ENCODE data around the gene PDIA3.
A peak's percentile ranks its signal among the peaks of the same experiment; 100 is the strongest.
"Not testable (repeated sequence)": the region's sequence is repeated elsewhere in the genome, so short reads cannot be mapped to it uniquely, and the experiment has no call there.

The PDIA3 gene

GRCh38 chr15:43799209-43799944 lies 53.1 kb downstream of the PDIA3 start:
- Histone ChIP-seq H2AFZ (ENCODE audit: low read depth, low read length) (no peak overlapping the region), H3K4me2 (ENCODE audit: low read length) (peak overlapping the region; percentile 86), H3K27me3 (ENCODE audit: low read depth, low read length) (no peaks in the 10 kb centered on the region), H3K27ac (ENCODE audit: low read length) (peak overlapping the region; percentile 59), H3K9ac (ENCODE audit: low read length) (peak overlapping the region; percentile 27; the same call in 1 of the 2 replicates), H3K36me3 (replicated peaks; ENCODE audit: low read depth, low read length) (peaks cover 53% of the 10 kb centered on the region), H3K9me3 (ENCODE audit: insufficient read depth, low read length) (peaks cover 6% of the 10 kb centered on the region; the same call in 1 of the 2 replicates), H3K79me2 (ENCODE audit: low read length) (peaks cover 36% of the 10 kb centered on the region), H3K4me1 (ENCODE audit: low read length) (peaks cover 33% of the 10 kb centered on the region), H3K4me3 (ENCODE audit: low read length) (peak overlapping the region; percentile 90), H4K20me1 (ENCODE audit: insufficient read depth, low read length) (peaks cover 17% of the 10 kb centered on the region; the same call in 1 of the 2 replicates)
- TF ChIP-seq EZH2phosphoT487 (IDR thresholded peaks at IDR 0.05; ENCODE audit: low read depth) (no peak), CTCF (IDR thresholded peaks at IDR 0.05; ENCODE audit: low read depth, low read length) (peak; percentile 39)

- peaks cover 6% of the 10 kb centered on the region; the same call in 1 of the 2 replicates for H3K9me3 ChIP-seq (ENCODE audit: insufficient read depth, low read length)
- no peak within 1 kb of the TSS for H2AFZ ChIP-seq (ENCODE audit: low read depth, low read length)
- H4K20me1 ChIP-seq (ENCODE audit: insufficient read depth, low read length): 0 out of 2 replicates have a peak, but pooled peaks cover 13% of the 10 kb centered on the region
- H3K4me3 ChIP-seq (ENCODE audit: low read length): peak within 1 kb of the TSS; percentile 90
- H3K4me1 ChIP-seq (ENCODE audit: low read length): peaks cover 33% of the 10 kb centered on the region
- peaks cover 53% of the 10 kb centered on the region for H3K36me3 ChIP-seq (replicated peaks; ENCODE audit: low read depth, low read length)
- H3K27ac ChIP-seq (ENCODE audit: low read length): peak within 1 kb of the TSS; percentile 59
- peak within 1 kb of the TSS; percentile 86 for H3K4me2 ChIP-seq (ENCODE audit: low read length)
- H3K79me2 ChIP-seq (ENCODE audit: low read length): peaks cover 30% of the 10 kb centered on the region
- H3K27me3 ChIP-seq (ENCODE audit: low read depth, low read length): no peaks in the 10 kb centered on the region
- TF ChIP-seq CTCF (IDR thresholded peaks at IDR 0.05; ENCODE audit: low read depth, low read length) (no peak), EZH2phosphoT487 (IDR thresholded peaks at IDR 0.05; ENCODE audit: low read depth) (no peak)
- H3K9ac ChIP-seq (ENCODE audit: low read length): peak within 1 kb of the TSS; percentile 70
Observed at GRCh38 chr15:43799945-43800285, 53.7 kb downstream of the PDIA3 start, which contains the start of gene SERINC4. Gene SERINC4 (minus strand): TSS chr15:43800220. CDS start chr15:43799986, 234 bp downstream.

GRCh38 chr15:43800286-43801141 lies 54.3 kb downstream of the PDIA3 start, which contains the start of gene HYPK:
Gene HYPK (plus strand): TSS chr15:43800599. CDS start chr15:43800623, 24 bp downstream.
- Histone ChIP-seq H2AFZ (ENCODE audit: low read depth, low read length) (no peak within 1 kb of the TSS), H3K9ac (ENCODE audit: low read length) (peak within 1 kb of the TSS; percentile 70), H3K79me2 (ENCODE audit: low read length) (peaks cover 24% of the 10 kb centered on the region), H3K27me3 (ENCODE audit: low read depth, low read length) (no peaks in the 10 kb centered on the region), H3K4me3 (ENCODE audit: low read length) (peak within 1 kb of the TSS; percentile 90), H3K4me2 (ENCODE audit: low read length) (peak within 1 kb of the TSS; percentile 86), H3K27ac (ENCODE audit: low read length) (peak within 1 kb of the TSS; percentile 59), H3K4me1 (ENCODE audit: low read length) (peaks cover 33% of the 10 kb centered on the region), H3K36me3 (replicated peaks; ENCODE audit: low read depth, low read length) (peaks cover 53% of the 10 kb centered on the region), H4K20me1 (ENCODE audit: insufficient read depth, low read length) (0 out of 2 replicates have a peak, but pooled peaks cover 8% of the 10 kb centered on the region), H3K9me3 (ENCODE audit: insufficient read depth, low read length) (peaks cover 6% of the 10 kb centered on the region; the same call in 1 of the 2 replicates)
- TF ChIP-seq CTCF (IDR thresholded peaks at IDR 0.05; ENCODE audit: low read depth, low read length): no peak
- no peak for TF ChIP-seq EZH2phosphoT487 (IDR thresholded peaks at IDR 0.05; ENCODE audit: low read depth)

GRCh38 chr15:43802676-43803075 lies 56.4 kb downstream of the PDIA3 start:
- not testable (repeated sequence) for H3K9me3 ChIP-seq (ENCODE audit: insufficient read depth, low read length); H2AFZ ChIP-seq (ENCODE audit: low read depth, low read length); H3K27me3 ChIP-seq (ENCODE audit: low read depth, low read length); H3K27ac ChIP-seq (ENCODE audit: low read length); H4K20me1 ChIP-seq (ENCODE audit: insufficient read depth, low read length); H3K4me3 ChIP-seq (ENCODE audit: low read length); H3K4me2 ChIP-seq (ENCODE audit: low read length); H3K9ac ChIP-seq (ENCODE audit: low read length)
- Histone ChIP-seq H3K36me3 (replicated peaks; ENCODE audit: low read depth, low read length) (peaks cover 58% of the 10 kb centered on the region), H3K4me1 (ENCODE audit: low read length) (peaks cover 34% of the 10 kb centered on the region), H3K79me2 (ENCODE audit: low read length) (peaks cover 26% of the 10 kb centered on the region)

Data from OCI-LY3 (cell line).